ENCODE results near the gene WDR47. TPM values are rescaled to one million over a fixed set of nuclear protein-coding genes. Genes with fewer than 3 reads are reported as not detected.
"Not testable (repeated sequence)": the region's sequence is repeated elsewhere in the genome, so short reads cannot be mapped to it uniquely, and the experiment has no call there.

WDR47 gene
- total and polyA plus RNA-seq, 3 experiments from 2014 or later, result 6.2 to 15.1 (median 14.4) TPM

DNA sequence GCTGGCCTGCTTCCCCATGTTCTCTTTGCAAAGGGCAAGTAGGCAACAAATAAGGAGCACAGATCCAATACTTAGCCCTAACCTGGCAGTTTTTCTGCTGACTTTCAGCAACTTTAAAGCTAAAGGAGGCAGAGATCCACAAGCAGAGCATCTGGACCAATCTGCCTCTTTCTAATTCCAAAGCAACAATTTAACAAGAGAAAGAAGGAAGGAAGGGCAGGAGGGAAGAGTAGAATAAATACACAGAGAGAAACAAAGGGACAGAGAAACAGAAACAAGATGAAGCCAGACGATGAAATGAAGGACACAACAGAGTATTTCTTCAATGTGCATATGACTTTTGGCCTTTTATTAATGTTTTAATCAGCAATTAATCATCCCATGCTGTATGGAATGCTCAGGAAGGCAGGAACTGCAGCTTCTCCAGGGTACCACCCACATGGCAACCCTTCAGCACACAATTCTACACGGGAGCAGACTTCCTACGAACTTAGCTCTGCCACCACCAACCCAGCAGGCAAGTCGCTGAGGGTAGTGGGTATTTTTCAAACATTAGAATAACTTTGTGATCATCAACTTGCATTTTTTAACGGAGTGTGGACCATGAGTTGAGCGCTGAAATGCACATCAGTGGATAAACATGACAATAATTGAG, 93.9 kb downstream of the WDR47 start:
- no peak for DNase-seq
- Mint-ChIP-seq H3K9me3 (no peaks in the 10 kb centered on the region), H3K27me3 (no peaks in the 10 kb centered on the region), H3K27ac (peak overlapping the region in 2 of 8 donors; percentile 56 to 77), H3K36me3 (peaks cover 0 to 40% (median 19%) of the 10 kb centered on the region in 3 donors), H3K4me1 (peaks cover 8 to 15% (median 10%) of the 10 kb centered on the region in 3 donors), H3K4me3 (no peak overlapping the region)
- ChIA-PET CTCF (interaction anchor here (0.6 to 1.4 kb wide), 2 partner anchors 10 to 79 kb away, joined by 3 to 5 read pairs; no protein-coding TSS in a partner anchor), POLR2A (no interaction called here)
- no peaks in the 10 kb centered on the region for H3K27me3 ChIP-seq (ENCODE audit: insufficient read depth, low read length, poor library complexity, severe bottlenecking)
- H3K36me3 ChIP-seq (ENCODE audit: insufficient read depth, low read length), result no peaks in the 10 kb centered on the region
- no peak overlapping the region for H3K27ac ChIP-seq (ENCODE audit: low read depth, low read length)
- H3K9me3 ChIP-seq (ENCODE audit: low read length), result no peaks in the 10 kb centered on the region
- H3K4me1 ChIP-seq (ENCODE audit: insufficient read depth, low read length), result no peaks in the 10 kb centered on the region
- no peak overlapping the region for H3K4me3 ChIP-seq (ENCODE audit: low read length)

DNA sequence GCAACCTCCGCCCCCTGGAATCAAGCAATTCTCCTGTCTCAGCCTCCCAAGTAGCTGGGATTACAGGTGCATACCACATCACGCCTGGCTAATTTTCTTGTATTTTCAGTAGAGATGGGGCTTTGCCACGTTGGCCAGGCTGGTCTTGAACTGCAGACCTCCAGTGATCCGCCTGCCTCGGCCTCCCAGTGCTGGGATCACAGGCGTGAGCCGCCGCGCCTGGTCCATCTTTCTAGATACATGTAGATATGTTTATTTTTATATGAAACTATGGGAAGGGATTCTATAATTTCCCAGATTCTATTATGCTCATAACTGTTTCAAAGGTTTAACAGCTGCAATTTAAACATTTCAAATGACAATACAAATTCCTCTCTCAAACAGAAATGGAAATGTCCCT, 105.7 kb downstream of the WDR47 start:
- Histone ChIP-seq H3K27me3 (ENCODE audit: insufficient read depth, low read length, poor library complexity, severe bottlenecking) (no peaks in the 10 kb centered on the region), H3K27ac (ENCODE audit: low read depth, low read length) (no peak overlapping the region), H3K4me1 (ENCODE audit: insufficient read depth, low read length) (no peaks in the 10 kb centered on the region), H3K9me3 (ENCODE audit: low read length) (no peaks in the 10 kb centered on the region), H3K36me3 (ENCODE audit: insufficient read depth, low read length) (peaks cover 33% of the 10 kb centered on the region), H3K4me3 (ENCODE audit: low read length) (no peak overlapping the region)
- Mint-ChIP-seq H3K9me3 (no peaks in the 10 kb centered on the region), H3K4me3 (no peak overlapping the region), H3K27ac (peak overlapping the region in 1 of 8 donors; percentile 88), H3K36me3 (peaks cover 5 to 85% (median 23%) of the 10 kb centered on the region in 3 donors), H3K27me3 (no peaks in the 10 kb centered on the region), H3K4me1 (no peaks in the 10 kb centered on the region)
- ChIA-PET POLR2A (no interaction called here), CTCF (no interaction called here)
- no peak for DNase-seq

- POLR2A ChIA-PET, result no interaction called here
- CTCF ChIA-PET, result interaction anchor here (1.3 kb wide), 1 partner anchor 28 kb away, joined by 3 read pairs; no protein-coding TSS in a partner anchor
These were observed 108.0 kb downstream of the WDR47 start for GRCh38 chr1:108933944-108934343.

GRCh38 chr1:108927565-108927964, 114.3 kb downstream of the WDR47 start:
- H3K27ac ChIP-seq (ENCODE audit: low read depth, low read length); H3K9me3 ChIP-seq (ENCODE audit: low read length); H3K4me3 Mint-ChIP-seq; H3K27me3 ChIP-seq (ENCODE audit: insufficient read depth, low read length, poor library complexity, severe bottlenecking); CTCF ChIA-PET; H3K4me1 Mint-ChIP-seq; H3K4me3 ChIP-seq (ENCODE audit: low read length); H3K4me1 ChIP-seq (ENCODE audit: insufficient read depth, low read length); H3K27me3 Mint-ChIP-seq; H3K9me3 Mint-ChIP-seq; DNase-seq; POLR2A ChIA-PET: not testable (repeated sequence)
- H3K36me3 ChIP-seq (ENCODE audit: insufficient read depth, low read length), result peaks cover 23% of the 10 kb centered on the region
- Mint-ChIP-seq H3K36me3 (peaks cover 11 to 40% (median 13%) of the 10 kb centered on the region in 3 donors), H3K27ac (peak overlapping the region in 2 of 8 donors; percentile 26 to 43)

More at GRCh38 chr1:108933944-108934343, 108.0 kb downstream of the WDR47 start:
- no peak for DNase-seq
- Histone ChIP-seq H3K27me3 (ENCODE audit: insufficient read depth, low read length, poor library complexity, severe bottlenecking) (no peaks in the 10 kb centered on the region), H3K4me3 (ENCODE audit: low read length) (no peak overlapping the region), H3K9me3 (ENCODE audit: low read length) (no peaks in the 10 kb centered on the region), H3K4me1 (ENCODE audit: insufficient read depth, low read length) (no peaks in the 10 kb centered on the region), H3K36me3 (ENCODE audit: insufficient read depth, low read length) (peaks cover 36% of the 10 kb centered on the region), H3K27ac (ENCODE audit: low read depth, low read length) (no peak overlapping the region)
- H3K9me3 Mint-ChIP-seq, result no peaks in the 10 kb centered on the region
- H3K4me1 Mint-ChIP-seq, result no peaks in the 10 kb centered on the region
- no peaks in the 10 kb centered on the region for H3K27me3 Mint-ChIP-seq
- H3K36me3 Mint-ChIP-seq, result peaks cover 9 to 88% (median 28%) of the 10 kb centered on the region in 3 donors
- H3K27ac Mint-ChIP-seq, result no peak overlapping the region
- H3K4me3 Mint-ChIP-seq, result no peak overlapping the region

- Histone ChIP-seq H3K36me3 (ENCODE audit: insufficient read depth, low read length) (peaks cover 13% of the 10 kb centered on the region), H3K4me3 (ENCODE audit: low read length) (no peak overlapping the region), H3K27me3 (ENCODE audit: insufficient read depth, low read length, poor library complexity, severe bottlenecking) (no peaks in the 10 kb centered on the region), H3K27ac (ENCODE audit: low read depth, low read length) (no peak overlapping the region), H3K4me1 (ENCODE audit: insufficient read depth, low read length) (no peaks in the 10 kb centered on the region), H3K9me3 (ENCODE audit: low read length) (no peaks in the 10 kb centered on the region)
- H3K4me1 Mint-ChIP-seq, result no peaks in the 10 kb centered on the region
- H3K27ac Mint-ChIP-seq, result no peak overlapping the region
- H3K9me3 Mint-ChIP-seq, result no peaks in the 10 kb centered on the region
- ChIA-PET CTCF (no interaction called here), POLR2A (no interaction called here)
- peaks cover 10 to 25% (median 11%) of the 10 kb centered on the region in 3 donors for H3K36me3 Mint-ChIP-seq
- no peak for DNase-seq
- no peaks in the 10 kb centered on the region for H3K27me3 Mint-ChIP-seq
- no peak overlapping the region for H3K4me3 Mint-ChIP-seq
These were observed 116.0 kb downstream of the WDR47 start for GRCh38 chr1:108925920-108926319.

Other genes starting within 250 kb of the WDR47 start
- not detected for gene AKNAD1, start 185.0 kb downstream of the WDR47 start, total RNA-seq
- not detected for gene AKNAD1, start 185.0 kb downstream of the WDR47 start, polyA plus RNA-seq
- gene GPSM2, start 165.1 kb downstream of the WDR47 start, total RNA-seq, result 1 to 10 TPM; 6.0 to 7.5 TPM
- 2.0 TPM for gene GPSM2, start 165.1 kb downstream of the WDR47 start, polyA plus RNA-seq
- 10 to 100 TPM; 15.8 to 20.2 TPM for gene CLCC1, start 78.6 kb downstream of the WDR47 start, total RNA-seq
- 9.5 TPM for gene CLCC1, start 78.6 kb downstream of the WDR47 start, polyA plus RNA-seq
- 10 to 100 TPM; 37.5 to 40.9 TPM for gene TAF13, start 33.9 kb upstream of the WDR47 start, total RNA-seq
- gene TAF13, start 33.9 kb upstream of the WDR47 start, polyA plus RNA-seq, result 2.3 TPM
- gene TMEM167B, start 48.7 kb upstream of the WDR47 start, total RNA-seq, result 10 to 100 TPM; 30.3 to 36.6 TPM
- gene TMEM167B, start 48.7 kb upstream of the WDR47 start, polyA plus RNA-seq, result 38.2 TPM
- gene ELAPOR1, start 72.0 kb upstream of the WDR47 start, total RNA-seq, result 10 to 100 TPM; 11.3 to 13.9 TPM
- 15.7 TPM for gene ELAPOR1, start 72.0 kb upstream of the WDR47 start, polyA plus RNA-seq
- gene SARS1, start 171.8 kb upstream of the WDR47 start, total RNA-seq, result 100 to 1,000 TPM; 189 to 195 TPM
- gene SARS1, start 171.8 kb upstream of the WDR47 start, polyA plus RNA-seq, result 157 TPM
- 1 to 10 TPM; 2.7 to 2.8 TPM for gene CELSR2, start 207.4 kb upstream of the WDR47 start, total RNA-seq
- gene CELSR2, start 207.4 kb upstream of the WDR47 start, polyA plus RNA-seq, result 0.77 TPM
- 1 to 10 TPM; 5.4 to 5.8 TPM for gene PSRC1, start 241.0 kb upstream of the WDR47 start, total RNA-seq
- 0.59 TPM for gene PSRC1, start 241.0 kb upstream of the WDR47 start, polyA plus RNA-seq